NCI-H82 treated with DMSO at 0.1 percent for 48 hours (cell line): ENCODE measurements around the gene SMIM24.

Source experiments
- DNase-seq: peaks from one replicate; lab custom pipeline; 2025; ENCODE audit not compliant: unreplicated experiment; lab: John Stamatoyannopoulos, UW

SMIM24 gene

DNA sequence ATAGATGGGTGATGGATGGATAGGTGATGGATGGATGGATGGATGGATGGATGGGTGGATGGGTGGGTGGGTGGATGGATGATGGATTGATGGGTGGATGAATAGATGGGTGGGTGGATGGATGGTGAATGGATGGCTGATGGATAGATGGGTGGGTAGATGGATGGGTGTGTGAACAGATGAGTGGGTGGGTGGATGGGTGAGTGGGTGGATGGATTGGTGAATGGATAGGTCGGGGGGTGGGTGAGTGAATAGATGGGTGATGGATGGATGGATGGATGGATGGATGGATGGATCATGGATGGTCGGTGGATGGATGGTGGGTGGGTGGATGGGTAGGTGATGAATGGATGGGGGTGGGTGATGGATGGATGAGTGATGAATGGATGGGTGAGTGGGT, 3.5 kb downstream of the SMIM24 start:
- DNase-seq = no peak

DNA sequence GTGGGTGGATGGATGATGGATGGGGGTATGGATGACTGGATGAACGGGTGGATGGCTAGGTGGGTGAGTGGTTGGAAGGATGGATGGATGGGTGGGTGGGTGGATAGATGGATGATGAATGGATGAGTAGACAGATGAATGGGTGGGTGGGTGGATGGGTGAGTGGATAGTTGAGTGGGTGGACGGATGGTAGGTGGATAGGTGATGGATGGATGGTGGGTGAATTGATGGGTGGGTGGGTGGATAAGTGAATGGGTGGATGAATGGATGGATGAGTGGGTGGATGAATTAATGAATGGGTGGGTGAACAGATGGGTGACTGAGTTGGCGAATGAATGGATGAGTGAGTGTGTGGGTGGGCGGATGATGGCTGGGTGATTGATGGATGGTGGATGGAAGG, 4.9 kb downstream of the SMIM24 start:
- no peak for DNase-seq

DNA sequence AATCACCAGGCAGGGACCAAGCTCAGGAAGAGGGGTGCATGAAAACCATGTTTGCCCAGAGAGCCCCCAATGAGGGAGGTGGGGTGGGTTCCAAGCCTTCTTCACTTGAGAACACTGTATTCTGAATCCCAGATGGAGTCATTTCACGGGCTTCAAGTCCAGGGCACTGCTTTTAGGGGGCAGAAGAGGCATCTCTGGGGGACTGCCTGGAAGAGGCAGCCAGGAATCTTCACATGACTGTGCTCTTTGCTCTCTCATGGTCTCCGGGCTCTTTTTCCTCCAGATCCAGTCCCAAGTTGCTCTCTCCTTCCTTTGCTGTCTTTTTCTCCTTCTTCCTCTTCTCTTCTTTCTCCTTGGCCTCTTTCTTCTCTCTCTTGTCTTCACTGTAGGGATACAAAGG, 5.7 kb downstream of the SMIM24 start:
- no peak for DNase-seq

DNA sequence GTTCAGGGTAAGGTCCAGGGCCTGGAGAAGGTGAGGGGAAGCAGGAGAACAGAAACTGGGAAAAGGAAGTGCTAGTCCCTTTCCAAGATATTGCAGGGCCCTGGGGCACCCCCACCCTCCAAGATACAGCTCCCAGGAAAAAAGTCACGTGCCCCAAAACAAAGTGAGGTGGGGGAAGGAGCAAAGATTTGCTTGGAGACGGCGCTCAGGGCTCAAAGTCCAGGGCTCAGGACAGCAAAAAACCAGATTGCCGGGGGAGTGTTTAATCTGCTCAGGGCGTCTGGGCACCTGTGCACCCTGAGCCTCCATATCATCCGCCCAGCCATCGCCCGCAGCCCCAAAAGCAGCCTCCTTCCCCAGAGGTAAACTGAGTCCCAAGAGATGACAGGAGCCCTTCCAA, 6.3 kb downstream of the SMIM24 start:
- DNase-seq = no peak

DNA sequence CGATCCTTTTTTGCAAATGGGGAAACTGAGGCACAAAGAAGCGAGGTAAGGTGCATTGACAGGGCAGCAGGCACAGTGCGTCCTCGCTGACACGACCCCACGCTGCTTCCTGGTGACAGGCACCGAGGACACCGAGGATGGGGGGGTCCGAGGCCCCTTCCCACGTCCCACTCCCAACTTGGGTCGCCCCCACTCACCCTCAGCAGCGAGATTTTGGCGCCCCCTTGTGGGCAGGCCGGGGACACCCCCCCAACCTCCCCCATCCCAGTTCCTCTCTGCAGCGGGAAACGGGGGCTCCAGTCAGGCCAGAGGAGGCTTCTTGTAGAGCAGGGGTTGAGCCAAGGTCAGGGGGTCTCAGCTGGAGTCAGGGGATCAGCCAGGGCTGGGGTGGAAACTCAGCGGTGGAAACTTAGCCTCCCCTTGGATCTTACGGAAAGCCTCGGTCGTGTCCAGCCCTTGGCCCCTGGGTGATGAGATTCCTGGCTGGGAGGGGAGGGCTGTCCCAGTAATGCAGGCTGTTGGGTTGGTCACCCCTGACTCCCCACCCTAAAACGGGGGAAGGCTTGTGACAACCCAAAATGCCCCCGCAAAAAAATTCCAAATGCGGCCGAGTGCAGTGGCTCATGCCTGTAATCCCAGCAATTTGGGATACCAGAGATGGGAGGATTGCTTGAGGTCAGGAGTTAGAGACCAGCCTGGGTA, 8.2 kb downstream of the SMIM24 start:
- DNase-seq = no peak

DNA sequence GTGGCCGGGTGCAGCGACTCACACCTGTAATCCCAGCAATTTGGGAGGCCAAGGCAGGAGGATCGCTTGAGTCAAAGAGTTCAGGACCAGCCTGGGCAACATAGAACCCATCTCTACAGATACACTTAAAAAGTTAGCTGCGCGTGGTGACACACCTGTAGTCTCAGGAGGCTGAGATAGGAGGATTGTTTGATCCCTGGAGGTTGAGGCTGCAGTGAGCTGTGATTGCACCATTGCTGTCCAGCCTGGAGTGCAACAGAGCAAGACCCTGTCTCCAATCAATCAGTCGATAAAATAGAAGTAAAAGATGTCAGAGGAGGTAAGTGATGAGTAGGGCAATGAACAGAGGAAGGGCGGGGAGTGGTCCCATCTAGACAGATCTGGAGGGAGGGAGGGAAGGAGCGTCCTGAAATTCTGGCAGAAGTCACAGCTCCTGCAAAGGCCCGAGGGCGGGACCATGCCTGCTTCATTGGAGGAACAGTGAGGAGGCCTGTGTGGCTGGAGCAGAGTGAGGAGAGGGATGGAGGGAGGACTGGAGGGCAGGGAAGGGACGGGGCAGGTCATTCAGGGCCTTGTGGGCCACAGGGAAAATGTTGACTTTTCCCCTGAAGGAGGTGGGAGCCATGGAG, 9.7 kb downstream of the SMIM24 start:
- no peak for DNase-seq

DNA sequence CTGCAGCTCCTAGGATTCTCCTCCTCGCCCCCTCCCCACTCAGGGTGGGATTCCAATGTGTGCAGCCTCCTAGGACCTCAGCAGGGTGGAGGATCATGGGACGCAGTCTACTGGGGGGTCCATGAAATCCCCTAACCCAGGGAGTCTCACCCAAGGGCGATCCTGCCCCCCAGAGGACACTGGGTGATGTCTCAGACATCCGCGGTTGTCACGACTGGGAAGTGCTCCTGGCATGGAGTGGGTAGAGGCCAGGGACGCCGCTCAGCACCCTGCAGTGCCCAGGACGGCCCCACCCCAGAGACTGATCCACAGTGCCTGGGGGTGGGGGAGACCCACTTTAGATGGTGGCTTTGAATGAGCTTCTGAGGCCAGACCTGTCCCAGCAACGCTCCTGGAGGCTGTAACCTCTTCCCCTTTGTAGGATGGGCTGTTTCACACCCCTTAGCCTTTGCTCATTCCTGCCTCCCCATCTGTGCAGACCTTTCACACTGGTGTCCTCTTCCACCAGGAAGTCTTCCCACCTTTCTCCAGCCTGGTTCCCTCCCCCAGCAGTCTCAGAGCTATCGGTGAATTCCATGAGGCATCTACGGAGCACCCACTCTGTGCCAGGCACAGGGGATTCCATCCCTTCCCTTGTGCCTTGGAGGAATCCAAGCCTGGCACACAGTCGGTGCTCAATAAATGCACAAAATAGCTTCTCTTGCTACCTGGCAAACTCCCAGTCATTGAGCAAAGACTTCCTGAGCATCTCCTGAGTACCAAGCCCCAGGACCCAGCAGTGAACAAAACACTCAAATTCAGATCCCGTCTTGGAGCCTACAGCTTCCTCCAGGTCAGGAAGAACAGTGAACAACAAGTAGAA, 10.5 kb downstream of the SMIM24 start:
- DNase-seq = no peak

DNA sequence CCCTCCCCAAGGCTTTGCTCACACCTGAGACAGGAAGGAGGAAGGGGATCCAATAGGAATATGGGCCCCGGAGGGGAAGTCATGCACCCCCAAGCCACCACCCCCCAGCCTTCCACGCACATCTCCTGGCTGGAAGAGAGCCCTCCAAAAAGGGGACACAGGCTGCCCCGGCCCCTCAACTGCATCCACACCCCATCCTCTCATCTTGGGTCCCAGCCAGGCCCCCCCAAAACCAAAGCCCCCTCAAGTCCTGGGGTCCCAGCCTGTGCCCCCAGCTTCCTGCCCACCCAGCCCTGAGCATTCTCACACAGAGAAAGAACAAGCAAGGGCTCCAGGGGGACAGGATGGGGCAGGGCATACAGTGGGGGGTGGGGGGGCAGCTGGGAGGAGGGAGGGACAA, 12.1 kb downstream of the SMIM24 start:
- no peak for DNase-seq

DNA sequence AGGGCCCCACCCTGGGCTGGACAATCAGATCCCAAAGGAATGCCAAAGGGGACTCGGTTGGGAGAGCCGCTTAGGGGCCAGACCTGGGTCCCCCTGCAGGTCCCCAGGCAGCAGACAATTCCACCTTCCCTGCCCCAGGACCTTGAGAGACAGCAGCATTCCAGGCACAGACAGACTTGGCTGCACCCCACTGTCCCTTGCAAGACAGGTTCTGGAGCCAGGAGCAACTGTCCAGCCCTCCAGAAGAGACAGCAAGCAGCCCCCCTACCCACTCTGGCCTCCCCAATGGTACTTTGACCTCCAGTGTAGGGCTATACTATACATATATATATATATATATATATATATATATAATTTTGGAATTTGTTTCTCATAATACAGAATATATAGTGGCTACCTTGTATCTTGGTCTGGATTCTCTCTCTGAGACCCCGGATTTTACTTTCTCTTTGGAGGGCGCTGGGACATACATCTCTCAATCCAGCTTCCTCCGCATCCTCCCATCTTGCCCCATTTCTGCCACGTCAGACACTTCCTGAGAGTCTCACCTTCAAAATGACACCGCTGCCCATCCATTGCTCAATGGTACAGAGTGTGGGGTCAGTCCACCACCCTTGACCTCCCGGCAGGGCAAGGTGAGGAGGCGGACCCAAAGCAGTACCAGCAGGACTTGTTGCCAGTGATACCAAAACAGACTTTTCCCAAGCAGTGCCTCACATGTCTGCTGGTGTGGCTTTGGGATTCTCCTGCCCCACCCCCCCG, 12.7 kb downstream of the SMIM24 start:
- DNase-seq = no peak

DNA sequence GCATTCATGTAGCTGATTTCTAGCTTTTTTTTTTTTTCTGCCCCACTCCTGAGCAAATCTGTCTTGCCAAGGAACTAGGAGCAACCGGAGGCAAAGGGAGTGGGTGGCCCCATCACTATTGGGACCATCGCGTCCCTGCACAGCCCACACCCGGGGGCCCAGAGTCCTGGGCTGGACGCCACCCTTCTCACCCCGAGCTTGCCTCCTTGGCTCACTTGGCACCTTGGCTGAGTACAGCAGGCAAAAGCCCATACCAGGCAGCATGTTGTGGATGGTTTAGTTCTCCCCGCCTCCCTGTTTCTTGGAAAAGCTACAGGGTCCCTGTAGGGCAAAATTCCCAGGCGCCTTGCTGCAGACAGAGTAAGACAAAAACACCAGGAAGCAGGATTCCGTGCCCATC, 13.7 kb downstream of the SMIM24 start:
- DNase-seq = no peak

DNA sequence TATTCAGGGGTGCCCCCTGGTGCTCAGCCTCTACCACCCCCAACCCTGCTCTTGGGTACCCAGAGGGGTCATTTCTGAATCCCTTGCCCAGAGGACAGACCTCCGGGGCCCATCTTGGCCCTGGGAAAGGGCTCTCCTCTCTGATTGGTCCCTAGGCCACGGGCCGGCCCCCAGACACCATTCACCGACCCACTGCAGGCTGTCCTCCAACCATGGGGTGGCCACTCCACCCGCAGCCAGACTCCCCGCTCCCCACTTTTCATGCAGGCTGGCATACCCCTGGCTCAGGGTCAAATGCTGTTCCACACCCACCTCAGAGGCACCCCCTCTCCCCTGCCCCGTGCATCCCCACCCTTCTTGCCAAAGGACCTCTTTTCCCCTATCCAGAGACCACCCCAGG, 14.8 kb downstream of the SMIM24 start:
- no peak for DNase-seq

DNA sequence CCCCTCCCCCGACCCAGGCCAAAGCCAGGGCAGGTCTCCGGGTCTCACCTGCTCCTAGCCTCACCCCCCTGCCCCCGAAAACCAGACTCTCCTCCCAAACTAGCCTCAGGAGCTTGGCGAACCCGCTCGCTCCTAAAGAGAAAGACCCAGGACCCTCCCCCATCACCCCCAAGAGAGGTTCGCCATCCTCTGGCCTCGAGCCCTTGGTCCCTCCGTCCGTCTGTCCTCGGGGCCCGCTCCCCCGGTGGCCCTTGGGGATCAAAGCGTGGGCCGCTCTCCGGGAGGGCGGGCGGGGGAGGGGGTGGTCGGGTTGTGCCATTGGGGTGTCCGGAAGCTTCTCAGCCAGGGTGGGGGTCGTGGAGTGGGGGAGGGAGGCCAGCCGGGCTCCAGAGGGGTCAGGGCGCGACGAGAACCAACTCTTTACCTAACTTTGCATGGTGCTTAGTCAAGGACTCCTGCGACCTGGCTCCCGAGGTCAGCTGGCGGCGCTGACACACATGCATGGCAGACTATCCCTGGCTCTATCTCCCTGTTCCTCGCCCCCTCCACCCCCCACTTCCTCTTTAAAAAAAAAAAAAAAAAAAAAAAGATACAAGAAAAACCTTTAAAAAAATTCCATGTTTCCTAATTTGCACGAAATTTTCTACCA, 15.6 kb downstream of the SMIM24 start:
- DNase-seq = no peak

DNA sequence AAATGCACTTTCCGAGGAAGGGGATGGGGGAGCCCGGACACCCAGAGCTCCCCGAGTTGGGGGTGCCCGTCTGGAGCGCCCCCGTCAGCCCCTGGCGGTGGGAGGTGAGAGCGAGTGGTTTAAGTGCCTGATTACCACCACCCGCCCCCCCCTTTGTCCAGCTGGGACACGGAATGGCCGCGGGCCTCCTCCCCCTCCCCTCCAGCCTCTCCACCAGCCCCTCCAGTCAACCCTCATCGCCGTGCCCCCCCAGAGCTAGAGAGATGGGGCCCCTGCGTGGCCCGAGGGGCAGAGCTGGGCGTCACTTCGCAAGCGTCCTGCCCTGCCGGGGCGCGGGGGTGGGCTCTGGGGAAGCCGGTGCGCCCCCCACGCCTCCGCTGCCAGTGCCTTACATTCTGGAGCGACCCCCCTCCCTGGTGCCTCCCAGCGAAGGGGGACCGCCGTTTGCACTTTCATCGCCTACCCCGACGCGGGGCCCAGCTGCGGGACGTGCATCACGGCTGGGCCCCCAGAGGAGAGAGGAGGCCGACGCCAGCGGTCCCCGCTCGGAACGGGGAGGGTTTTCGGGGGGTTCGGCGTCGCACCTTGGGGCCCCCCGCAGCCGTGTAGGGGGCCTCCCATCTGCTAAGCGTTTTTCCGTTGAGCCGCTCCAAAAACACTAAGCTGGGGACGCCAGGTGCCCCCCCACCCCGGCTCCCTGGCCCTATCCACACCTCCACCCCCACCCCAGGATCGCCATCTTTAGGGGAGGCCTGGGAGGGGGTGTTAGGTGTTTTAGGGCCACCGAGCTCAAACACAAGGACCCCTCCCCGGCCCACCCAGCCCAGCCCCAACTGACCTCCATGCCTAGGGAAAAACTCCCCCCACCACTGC, 16.4 kb downstream of the SMIM24 start:
- no peak for DNase-seq

DNA sequence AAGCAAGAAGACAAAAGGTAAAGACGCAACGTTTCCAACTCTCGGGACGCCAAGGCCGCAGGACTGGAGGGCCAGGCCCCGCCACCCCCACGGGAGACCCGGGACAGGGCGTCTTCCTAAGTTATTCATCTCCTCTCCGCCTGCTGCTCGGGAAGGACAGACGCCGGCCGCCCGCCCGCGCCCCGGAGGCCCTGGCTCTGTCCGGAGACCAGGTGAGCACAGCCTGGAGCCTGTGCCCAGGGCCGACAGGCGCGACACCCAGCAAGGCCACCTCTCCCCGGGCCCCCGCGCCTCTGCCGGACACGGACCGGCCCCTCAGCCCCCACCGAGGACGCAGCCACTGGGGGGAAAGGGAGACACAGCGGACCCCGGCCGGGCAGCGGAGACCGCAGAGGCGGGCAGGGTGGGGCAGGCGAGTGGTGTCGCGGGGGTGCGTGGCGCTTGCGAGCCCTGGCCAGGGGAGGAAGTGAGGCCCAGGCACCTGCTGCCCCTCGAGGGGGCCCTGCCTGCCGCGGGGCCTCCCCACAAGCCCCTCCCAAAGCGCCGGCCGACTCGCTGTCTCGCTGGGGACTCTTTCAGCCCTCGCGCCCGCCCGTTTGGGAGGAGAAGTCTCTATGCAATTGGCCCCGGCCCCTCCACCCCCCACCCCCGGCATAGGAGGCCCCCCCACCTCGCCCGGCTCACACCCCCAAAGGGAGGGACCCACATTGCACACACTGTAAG, 17.2 kb downstream of the SMIM24 start:
- DNase-seq = no peak

DNA sequence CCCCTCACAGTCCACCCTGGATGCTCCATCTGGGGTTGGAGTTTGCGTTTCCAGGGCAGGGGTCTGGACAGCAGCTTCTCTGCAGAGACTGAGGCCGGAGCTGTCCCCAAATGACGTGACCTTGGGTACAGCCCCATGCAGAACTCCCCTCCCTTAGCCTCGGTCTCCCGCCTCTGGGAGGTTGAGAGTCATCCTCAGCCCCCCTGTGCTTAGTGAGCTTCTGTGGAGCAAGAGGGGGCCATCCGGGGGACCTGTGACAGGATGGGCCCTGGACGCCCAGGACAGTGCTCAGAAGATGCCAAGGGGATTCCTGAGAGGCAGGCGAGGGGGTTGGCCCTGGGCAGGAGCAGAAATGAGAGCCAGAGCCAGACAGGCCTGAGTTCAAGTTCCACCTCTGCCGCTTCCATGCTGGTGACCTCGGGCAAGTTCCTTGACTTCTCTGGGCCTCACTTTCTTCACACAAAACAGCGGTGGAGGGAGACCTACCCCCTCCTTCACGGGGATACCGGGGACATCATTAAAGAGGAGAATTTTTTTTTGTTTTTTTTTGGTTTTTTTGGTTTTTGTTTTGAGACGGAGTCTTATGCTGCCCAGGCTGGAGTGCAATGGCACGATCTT, 20.3 kb downstream of the SMIM24 start:
- DNase-seq = no peak

DNA sequence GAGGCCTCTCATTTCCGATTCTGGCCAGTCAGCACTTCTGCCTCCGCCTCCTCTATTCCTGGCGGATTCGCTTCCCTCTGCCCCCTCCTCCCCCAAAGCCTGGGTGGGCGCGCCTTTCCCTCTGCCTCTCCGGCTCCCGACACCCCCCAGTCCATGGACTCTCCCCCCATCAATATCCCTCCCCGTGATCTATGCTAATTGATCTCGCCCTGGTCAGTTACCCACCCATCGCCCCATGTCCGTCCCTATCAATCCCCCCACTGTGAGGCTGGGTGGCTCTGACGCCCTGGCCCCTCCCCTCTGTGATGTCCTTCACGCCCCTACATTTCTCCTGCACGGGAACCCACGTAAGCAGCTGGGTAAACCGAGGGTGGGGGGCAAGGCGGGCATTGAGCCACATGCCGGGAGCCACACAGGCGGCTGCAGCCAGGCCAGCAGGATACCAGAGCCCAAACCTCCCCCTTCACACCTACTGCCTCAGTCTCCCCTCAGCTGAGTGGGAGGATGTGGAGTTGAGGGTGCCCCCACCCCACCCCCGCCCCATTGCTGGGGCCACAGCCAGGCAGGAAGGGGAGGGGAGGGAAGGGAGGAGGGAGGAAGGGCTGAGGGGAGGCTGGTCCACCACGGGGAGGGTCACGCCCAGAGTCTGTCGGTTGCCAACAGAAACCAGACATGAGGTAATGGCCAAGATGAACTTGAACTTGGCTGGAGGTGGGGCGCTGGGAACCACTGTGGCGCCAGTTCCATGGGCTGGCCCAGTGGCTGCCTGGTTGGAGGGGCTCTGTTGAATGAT, 21.0 kb downstream of the SMIM24 start:
- DNase-seq = no peak

DNA sequence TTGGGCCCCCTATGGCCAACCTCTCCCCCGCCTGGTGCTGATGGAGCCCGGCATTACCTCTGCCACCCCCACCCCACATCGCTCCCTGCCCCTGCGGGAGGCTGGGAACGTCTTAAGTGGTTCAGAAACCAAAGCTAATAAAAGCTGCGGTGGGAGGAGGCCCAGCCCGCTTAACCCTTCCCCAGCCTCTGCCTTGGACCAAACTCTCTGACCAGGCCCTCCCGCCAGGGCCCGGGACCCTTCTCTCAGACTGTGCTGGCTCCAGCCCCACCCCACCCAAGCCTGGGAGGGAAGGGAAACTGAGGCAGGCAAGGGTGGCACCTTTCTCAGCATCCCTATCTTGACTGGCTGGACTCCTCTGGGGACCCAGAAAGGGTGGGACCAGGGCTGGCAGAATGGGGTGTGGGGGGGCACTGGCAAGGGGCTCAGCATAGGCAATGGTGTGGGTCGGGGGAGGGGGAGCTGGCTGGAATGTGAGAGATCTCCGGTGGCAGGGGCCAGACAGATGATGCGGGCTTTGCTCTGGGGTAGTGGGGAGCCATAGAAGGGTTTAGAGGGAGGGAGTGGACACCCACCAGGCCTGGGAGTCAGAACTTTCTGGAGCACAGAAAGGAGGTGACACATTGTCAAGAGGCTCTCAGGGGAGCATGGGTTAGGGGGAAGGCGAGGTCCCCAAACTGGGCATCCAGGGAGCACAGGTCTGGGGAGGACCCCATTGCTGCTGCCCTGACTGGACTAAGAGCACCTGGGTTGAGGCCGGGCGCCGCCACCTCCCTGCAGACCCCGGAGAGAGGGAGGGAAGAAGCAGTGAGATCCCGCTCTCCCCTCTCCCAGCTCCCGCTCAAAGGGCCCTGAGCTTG, 21.9 kb downstream of the SMIM24 start:
- no peak for DNase-seq
